Left colon (tissue), 2 donors: Measurements from ENCODE around the gene FHL2. TPM values are rescaled to one million over a fixed set of nuclear protein-coding genes. Genes with fewer than 3 reads are reported as not detected.

Experiments
- ATAC-seq: fragments of 200-7000 bp; cut with Tn5 transposase; one replicate; pipeline ENCODE4 v1.9.1; 2020; ENCODE audit warnings: mild to moderate bottlenecking, moderate library complexity
- DNase-seq, 2 donors: peaks; one replicate each; pipeline ENCODE4 v3.0.0-alpha.2; 2020
- intact Hi-C, 2 donors: fragments of 100-400 bp; cut with DNase I in 1 of 2; cut with micrococcal nuclease in 1 of 2; formaldehyde crosslinking; loops; one replicate each; pipeline versions ENCODE4 v1.11.2 to v1.14.0; 2022; cut with DNase I, micrococcal nuclease
- total RNA-seq, 2 donors: library from RNA; stranded (reverse); fragmentation: NEBNext Ultra II Directional; extraction: Animal tissue kit (Norgen Biotek cat#: 25700); gene quantifications; one replicate each; pipeline ENCODE4 v1.2.1, GENCODE V29; 2021
- donor health status: DM: no; HTN: no; CAD: no.
- donor health status: DM: yes; HTN: yes; CAD: no.

The FHL2 gene
- total RNA-seq, 2 donors from 2014 or later, result 94.2 to 133 TPM

GRCh38 chr2:105369777-105370690, 28.8 kb downstream of the FHL2 start:
- intact Hi-C loops, result loop anchor here (2.0 to 5.0 kb wide), 2 partner anchors 147 to 151 kb away; no protein-coding TSS in a partner anchor
- peak; percentile 86 to 93 for DNase-seq
- ATAC-seq, result peak; percentile 93

- DNase-seq (no peak), ATAC-seq (peak; percentile 71)
- intact Hi-C loops, result loop anchor here (2.0 to 5.0 kb wide), 2 partner anchors 148 to 152 kb away; no protein-coding TSS in a partner anchor
Observed at GRCh38 chr2:105368759-105369408, 30.0 kb downstream of the FHL2 start.

- intact Hi-C loops, result loop anchor here in 1 of 2 donors (5.0 kb wide), 1 partner anchor 152 kb away; no protein-coding TSS in a partner anchor
- ATAC-seq (no peak), DNase-seq (no peak)
Observed at GRCh38 chr2:105365206-105365605, 33.6 kb downstream of the FHL2 start.

GRCh38 chr2:105364436-105365139, 34.3 kb downstream of the FHL2 start:
- DNase-seq (no peak), ATAC-seq (no peak)
- intact Hi-C loops, result loop anchor here in 1 of 2 donors (5.0 kb wide), 1 partner anchor 153 kb away; no protein-coding TSS in a partner anchor

GRCh38 chr2:105362862-105363591, 35.8 kb downstream of the FHL2 start:
- intact Hi-C loops, result no loop called here
- no peak for ATAC-seq
- no peak for DNase-seq

- DNase-seq (no peak), ATAC-seq (no peak)
- intact Hi-C loops, result no loop called here
Observed at GRCh38 chr2:105361102-105361889, 37.6 kb downstream of the FHL2 start.

- DNase-seq (no peak), ATAC-seq (no peak)
- intact Hi-C loops, result no loop called here
Observed at GRCh38 chr2:105358593-105358992, 40.3 kb downstream of the FHL2 start.

- intact Hi-C loops, result no loop called here
- no peak for DNase-seq
- ATAC-seq, result no peak
Observed at GRCh38 chr2:105357122-105357521, 41.7 kb downstream of the FHL2 start.

- ATAC-seq (peak; percentile 72), DNase-seq (no peak)
- intact Hi-C loops, result no loop called here
Observed at GRCh38 chr2:105344704-105345345, 54.0 kb downstream of the FHL2 start.

- no peak for DNase-seq
- ATAC-seq, result no peak
- intact Hi-C loops, result no loop called here
Observed at GRCh38 chr2:105339414-105339813, 59.4 kb downstream of the FHL2 start.

GRCh38 chr2:105338020-105338385, 60.8 kb downstream of the FHL2 start:
- DNase-seq, result no peak
- intact Hi-C loops, result no loop called here
- peak; percentile 49 for ATAC-seq

GRCh38 chr2:105337122-105338019, 61.5 kb downstream of the FHL2 start, which contains the start of gene C2orf49:
C2orf49 (plus strand) TSS chr2:105337540; CDS start chr2:105337588, 48 bp downstream.
- ATAC-seq, result peak; percentile 93
- DNase-seq, result peak; percentile 85 to 91
- intact Hi-C loops, result no loop called here

GRCh38 chr2:105336786-105337121, 62.1 kb downstream of the FHL2 start:
- intact Hi-C loops, result no loop called here
- no peak for ATAC-seq

GRCh38 chr2:105335469-105335868, 63.4 kb downstream of the FHL2 start:
- intact Hi-C loops, result no loop called here
- ATAC-seq (no peak), DNase-seq (no peak)

More at GRCh38 chr2:105336786-105337121, 62.1 kb downstream of the FHL2 start:
- DNase-seq, result no peak

GRCh38 chr2:105334211-105334610, 64.6 kb downstream of the FHL2 start:
- ATAC-seq (no peak), DNase-seq (no peak)
- intact Hi-C loops, result no loop called here

GRCh38 chr2:105330681-105331375, 68.0 kb downstream of the FHL2 start:
- intact Hi-C loops, result no loop called here
- peak; percentile 16 for ATAC-seq
- no peak for DNase-seq
